Skeletal muscle satellite cell (primary cell): ENCODE data around the gene HINT2. TPM values are rescaled to one million over a fixed set of nuclear protein-coding genes. Genes with fewer than 3 reads are reported as not detected.
A peak's percentile ranks its signal among the peaks of the same experiment; 100 is the strongest.

Experiments used
- H3K27me3 ChIP-seq: 2 replicates; pipeline ENCODE4 v1.7.0; 2013; ENCODE audit warnings: low read length; ENCODE audit not compliant: control insufficient read depth, insufficient read depth
- H3K36me3 ChIP-seq: 2 replicates; pipeline ENCODE4 v1.7.0; 2013; ENCODE audit warnings: mild to moderate bottlenecking, control low read depth, low read length; ENCODE audit not compliant: insufficient read depth
- H3K4me1 ChIP-seq: 2 replicates; pipeline ENCODE4 v1.7.0; 2013; ENCODE audit warnings: low read length; ENCODE audit not compliant: control insufficient read depth, insufficient read depth
- H3K4me2 ChIP-seq: 2 replicates; pipeline ENCODE4 v1.7.0; 2013; ENCODE audit warnings: mild to moderate bottlenecking, low read length
- H3K4me3 ChIP-seq: 2 replicates; pipeline ENCODE4 v1.7.0; 2013; ENCODE audit warnings: low read length
- H3K9ac ChIP-seq: 2 replicates; pipeline ENCODE4 v1.7.0; 2013; ENCODE audit warnings: mild to moderate bottlenecking, low read depth, low read length, moderate library complexity
- H3K9me3 ChIP-seq: replicated peaks from 2 replicates; pipeline ENCODE4 v1.7.0; 2013; ENCODE audit warnings: mild to moderate bottlenecking, control low read depth, low read length
- total RNA-seq: library from RNA; depleted of rRNA; stranded (reverse); fragments of >200 nt; gene quantifications from 2 replicates; pipeline ENCODE4 v1.2.3, GENCODE V29; 2012; rRNA removed

HINT2 gene
- 13.4 and 17.7 TPM in 2 replicates for total RNA-seq

DNA sequence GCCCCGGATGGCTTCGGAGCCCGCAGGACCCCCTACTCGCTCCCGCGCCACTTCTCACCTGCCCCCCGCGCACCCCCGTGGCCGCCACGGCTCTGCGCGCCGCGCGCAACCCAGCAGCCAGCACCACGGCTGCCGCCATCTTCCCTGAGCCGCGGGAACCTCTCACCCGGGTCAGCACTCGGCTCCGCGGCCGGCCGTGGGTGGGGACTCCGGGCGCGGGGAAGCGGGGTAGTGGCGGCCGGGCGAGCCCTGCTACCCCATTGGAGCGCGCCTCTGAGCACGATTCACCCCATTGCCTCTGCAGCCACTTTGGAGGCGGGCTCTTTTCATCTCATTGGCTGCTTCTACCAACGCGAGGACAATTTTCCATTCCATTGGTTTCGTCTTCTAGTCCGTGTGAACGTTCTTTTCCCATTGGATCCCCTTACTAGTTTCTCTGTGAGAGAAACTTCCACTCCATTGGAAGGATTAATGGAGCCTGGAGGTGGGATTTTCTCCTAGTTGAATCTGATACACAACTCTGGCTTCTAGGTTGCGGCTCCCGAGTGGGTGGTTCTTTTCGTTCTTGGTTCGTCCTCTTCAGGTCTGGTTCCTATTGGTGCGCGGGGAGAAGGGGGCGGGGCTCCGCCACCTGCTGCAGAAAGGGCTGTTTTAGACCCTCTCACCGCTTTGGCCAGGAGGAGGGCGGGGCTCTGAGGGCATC is at the start of gene HINT2:
Gene HINT2, minus strand, starts transcription at position 202 of the 703 bp plus-strand sequence. Its CDS starts 63 bp downstream, at position 139.
- H3K4me1 ChIP-seq: peaks cover 21% of the 10 kb centered on the region
- no peaks in the 10 kb centered on the region for H3K9me3 ChIP-seq
- peak within 1 kb of the TSS; percentile 81 for H3K4me3 ChIP-seq
- peaks cover 5% of the 10 kb centered on the region for H3K27me3 ChIP-seq
- peak within 1 kb of the TSS; percentile 84 for H3K9ac ChIP-seq
- peak within 1 kb of the TSS; percentile 90 for H3K4me2 ChIP-seq
- no peaks in the 10 kb centered on the region for H3K36me3 ChIP-seq

DNA sequence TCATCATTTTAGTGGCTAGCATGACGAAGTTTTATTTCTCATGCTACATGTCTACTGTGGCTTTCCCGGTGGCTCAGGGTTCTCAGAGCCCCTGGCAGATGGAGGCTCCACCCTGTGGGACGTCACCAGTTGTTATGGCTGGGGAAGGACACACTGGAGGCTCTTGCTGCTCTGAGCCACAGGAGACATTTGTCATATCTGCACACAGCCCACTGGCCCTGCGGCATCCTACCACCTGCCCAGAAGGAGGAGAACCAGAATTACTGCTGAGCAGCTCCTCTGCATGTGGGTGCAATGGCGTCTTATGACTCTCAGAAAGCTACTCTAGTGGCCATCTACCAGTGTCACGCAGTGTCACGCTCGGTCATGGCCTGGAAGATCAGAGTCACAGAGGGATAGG is 48.7 kb upstream of the HINT2 start:
- H3K4me2 ChIP-seq: no peak overlapping the region
- no peaks in the 10 kb centered on the region for H3K9me3 ChIP-seq
- no peak overlapping the region for H3K4me3 ChIP-seq
- no peaks in the 10 kb centered on the region for H3K36me3 ChIP-seq
- no peaks in the 10 kb centered on the region for H3K4me1 ChIP-seq
- no peak overlapping the region for H3K9ac ChIP-seq
- peaks cover 52% of the 10 kb centered on the region for H3K27me3 ChIP-seq

DNA sequence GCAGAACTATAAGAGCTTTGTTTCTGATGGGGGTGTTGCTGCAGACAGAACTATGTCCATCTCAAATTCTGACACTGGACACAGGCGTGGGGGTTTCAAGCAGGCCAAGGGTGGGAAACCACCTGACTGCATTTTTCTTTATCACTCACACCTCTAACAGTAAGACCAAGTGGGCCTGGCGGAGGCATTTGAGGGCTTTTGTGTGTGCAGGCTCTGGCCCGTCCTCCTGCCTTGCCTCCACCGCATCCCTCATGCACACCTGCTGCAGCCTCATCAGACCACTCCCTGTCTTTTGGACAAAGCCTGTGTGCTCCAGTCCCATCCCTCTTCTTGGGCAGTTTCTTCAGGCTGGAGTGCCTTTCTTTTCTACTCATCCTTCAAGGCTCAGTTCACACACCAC is 47.5 kb upstream of the HINT2 start:
- Histone ChIP-seq H3K27me3 (peaks cover 52% of the 10 kb centered on the region), H3K36me3 (no peaks in the 10 kb centered on the region), H3K4me3 (no peak overlapping the region), H3K4me1 (no peaks in the 10 kb centered on the region), H3K9me3 (no peaks in the 10 kb centered on the region), H3K9ac (no peak overlapping the region), H3K4me2 (no peak overlapping the region)

GRCh38 chr9:35861161-35861897 is 46.5 kb upstream of the HINT2 start:
- Histone ChIP-seq H3K27me3 (peaks cover 52% of the 10 kb centered on the region), H3K36me3 (no peaks in the 10 kb centered on the region), H3K9ac (no peak overlapping the region), H3K9me3 (no peaks in the 10 kb centered on the region), H3K4me1 (no peaks in the 10 kb centered on the region), H3K4me3 (no peak overlapping the region), H3K4me2 (no peak overlapping the region)

DNA sequence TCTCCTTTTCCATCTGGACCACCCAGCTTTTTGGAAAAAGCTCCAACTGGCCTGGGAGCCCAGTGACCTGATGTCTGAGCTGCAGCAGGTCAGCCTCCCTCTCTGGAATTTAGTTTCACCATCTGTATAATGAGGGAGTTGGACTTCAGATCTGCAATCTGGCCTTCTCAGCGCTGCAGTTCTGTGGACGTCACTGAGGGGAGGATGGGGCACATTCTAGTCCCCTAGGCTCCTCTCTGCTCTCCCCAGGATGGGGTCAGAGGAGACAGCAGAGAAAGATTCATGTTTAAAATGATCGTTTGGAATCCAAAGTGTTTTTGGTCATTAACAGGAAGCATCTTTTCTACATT is 45.1 kb upstream of the HINT2 start:
- Histone ChIP-seq H3K9me3 (no peaks in the 10 kb centered on the region), H3K4me1 (no peaks in the 10 kb centered on the region), H3K9ac (no peak overlapping the region), H3K4me3 (no peak overlapping the region), H3K4me2 (no peak overlapping the region), H3K27me3 (peaks cover 58% of the 10 kb centered on the region), H3K36me3 (no peaks in the 10 kb centered on the region)

DNA sequence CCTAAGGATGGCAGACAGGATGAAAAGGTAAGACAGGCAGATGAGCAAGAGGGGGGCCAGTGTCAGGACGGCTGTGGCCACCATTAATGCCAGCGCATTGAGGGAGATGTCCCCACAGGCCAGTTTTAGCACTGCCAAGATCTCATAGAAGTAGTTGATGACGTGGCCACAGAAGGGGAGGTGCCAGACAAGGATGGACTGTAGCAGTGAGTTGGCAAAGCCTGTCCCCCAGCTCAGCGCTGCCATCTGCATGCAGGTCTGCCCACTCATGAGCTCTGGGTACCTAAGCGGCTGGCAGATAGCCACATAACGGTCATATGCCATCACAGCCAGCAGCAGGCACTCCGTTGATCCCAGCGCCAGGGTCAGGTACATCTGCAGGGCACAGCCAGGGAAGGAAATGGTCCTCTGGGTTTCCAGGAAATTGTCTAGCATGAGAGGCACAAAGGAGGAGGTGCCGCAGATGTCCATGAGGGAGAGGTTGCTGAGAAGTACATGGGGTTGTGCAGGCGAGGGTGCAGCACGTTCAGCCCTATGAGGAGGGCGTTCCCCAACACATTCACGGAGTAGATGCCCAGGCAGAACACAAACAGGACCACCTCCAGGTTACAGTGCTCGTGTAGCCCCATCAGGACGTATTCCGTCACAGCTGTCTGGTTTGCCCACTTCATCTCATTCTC is 44.6 kb upstream of the HINT2 start:
- Histone ChIP-seq H3K27me3 (peaks cover 57% of the 10 kb centered on the region), H3K4me1 (no peaks in the 10 kb centered on the region), H3K9ac (no peak overlapping the region), H3K4me3 (no peak overlapping the region), H3K4me2 (no peak overlapping the region), H3K9me3 (no peaks in the 10 kb centered on the region), H3K36me3 (no peaks in the 10 kb centered on the region)

DNA sequence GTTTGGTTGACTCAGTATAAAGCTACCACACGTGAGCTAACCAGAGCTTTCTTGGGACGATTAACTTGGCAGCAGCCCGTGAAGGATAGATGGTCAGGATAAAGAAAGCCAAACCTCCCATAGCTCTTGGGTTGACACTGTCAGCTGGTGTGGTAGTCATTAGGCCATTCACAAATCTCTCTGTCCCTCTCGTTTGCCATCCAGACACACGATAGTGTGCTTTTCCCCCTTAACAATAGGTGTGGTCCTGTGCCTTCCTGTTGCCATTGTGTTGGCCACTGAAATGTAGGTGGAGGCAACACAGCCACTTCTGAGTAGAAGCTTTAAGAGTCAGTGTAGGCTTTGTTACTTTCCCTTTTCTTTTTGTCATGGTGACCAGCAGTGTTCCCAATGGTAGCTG is 43.6 kb upstream of the HINT2 start:
- Histone ChIP-seq H3K4me3 (no peak overlapping the region), H3K4me2 (no peak overlapping the region), H3K27me3 (peaks cover 47% of the 10 kb centered on the region), H3K9ac (no peak overlapping the region), H3K9me3 (no peaks in the 10 kb centered on the region), H3K4me1 (no peaks in the 10 kb centered on the region), H3K36me3 (no peaks in the 10 kb centered on the region)

- no peaks in the 10 kb centered on the region for H3K36me3 ChIP-seq
- no peaks in the 10 kb centered on the region for H3K4me1 ChIP-seq
- H3K27me3 ChIP-seq: peaks cover 31% of the 10 kb centered on the region
- no peaks in the 10 kb centered on the region for H3K9me3 ChIP-seq
- no peak overlapping the region for H3K4me2 ChIP-seq
- no peak overlapping the region for H3K4me3 ChIP-seq
- no peak overlapping the region for H3K9ac ChIP-seq
These were observed 42.0 kb upstream of the HINT2 start for GRCh38 chr9:35856882-35857281.

- Histone ChIP-seq H3K36me3 (no peaks in the 10 kb centered on the region), H3K4me3 (no peak overlapping the region), H3K4me2 (no peak overlapping the region), H3K27me3 (peaks cover 25% of the 10 kb centered on the region), H3K9ac (no peak overlapping the region), H3K4me1 (no peaks in the 10 kb centered on the region), H3K9me3 (no peaks in the 10 kb centered on the region)
These were observed 41.4 kb upstream of the HINT2 start for GRCh38 chr9:35856206-35856605.

DNA sequence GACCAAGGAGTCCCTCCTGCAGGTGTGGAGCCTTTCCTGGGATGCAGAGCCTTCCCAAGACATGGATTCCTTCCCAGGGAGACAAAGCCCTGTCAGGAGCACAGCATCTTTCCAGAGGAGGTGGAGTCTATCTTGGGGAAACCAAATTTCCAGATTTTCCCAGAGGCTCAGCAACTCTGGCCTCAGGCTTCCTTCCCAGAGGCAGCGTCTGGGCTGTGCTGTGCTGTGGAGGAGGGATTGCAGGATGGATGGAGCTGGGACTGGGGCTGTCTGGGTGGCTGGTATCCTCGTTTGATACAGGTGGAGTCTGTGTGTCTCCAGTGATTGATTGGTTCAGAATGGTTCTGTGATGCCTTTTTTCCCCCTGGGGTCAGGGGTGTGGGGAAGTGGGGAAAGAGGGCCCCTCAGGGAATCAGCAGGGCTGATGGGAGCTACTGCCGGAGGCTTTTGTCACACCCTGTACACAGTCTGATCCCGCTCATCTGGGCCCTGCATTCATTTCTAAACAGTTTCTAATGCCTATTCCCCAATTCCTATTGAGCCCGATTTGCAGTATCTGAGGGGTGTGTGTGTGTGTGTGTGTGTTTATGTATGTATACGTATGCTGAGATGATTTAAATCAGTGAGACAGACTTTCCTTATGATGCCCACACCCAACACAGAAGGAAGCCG is 39.4 kb upstream of the HINT2 start:
- peaks cover 6% of the 10 kb centered on the region for H3K27me3 ChIP-seq
- no peak overlapping the region for H3K4me3 ChIP-seq

More for the DNA sequence above, 39.4 kb upstream of the HINT2 start:
- H3K36me3 ChIP-seq: no peaks in the 10 kb centered on the region
- H3K9ac ChIP-seq: no peak overlapping the region
- no peaks in the 10 kb centered on the region for H3K4me1 ChIP-seq
- no peak overlapping the region for H3K4me2 ChIP-seq
- no peaks in the 10 kb centered on the region for H3K9me3 ChIP-seq
